Neural crest cell (in vitro differentiated cells): ENCODE results near the gene C4B. TPM values are rescaled to one million over a fixed set of nuclear protein-coding genes. Genes with fewer than 3 reads are reported as not detected.
"Not testable (repeated sequence)": the region's sequence is repeated elsewhere in the genome, so short reads cannot be mapped to it uniquely, and the experiment has no call there.

ENCODE experiments used
- DNase-seq: peaks from one replicate; pipeline ENCODE4 v3.0.0; 2021; ENCODE audit warnings: low read depth, mixed read lengths, low spot score
- H3K27ac Mint-ChIP-seq: one replicate; pipeline ENCODE4 v1.8.0; 2021; ENCODE audit warnings: mild to moderate bottlenecking, mixed read lengths; ENCODE audit not compliant: unreplicated experiment
- H3K27me3 Mint-ChIP-seq: 2 replicates; pipeline ENCODE4 v1.8.0; 2021; ENCODE audit warnings: low read depth, mild to moderate bottlenecking, mixed read lengths
- H3K36me3 Mint-ChIP-seq: 2 replicates; pipeline ENCODE4 v1.8.0; 2021; ENCODE audit warnings: low read depth, mild to moderate bottlenecking, mixed read lengths
- H3K4me1 Mint-ChIP-seq: 2 replicates; pipeline ENCODE4 v1.8.0; 2021; ENCODE audit warnings: mixed read lengths
- H3K4me3 Mint-ChIP-seq: one replicate; pipeline ENCODE4 v1.8.0; 2021; ENCODE audit warnings: mild to moderate bottlenecking, mixed read lengths
- H3K9me3 Mint-ChIP-seq: 2 replicates; pipeline ENCODE4 v1.8.0; 2021; ENCODE audit warnings: mixed read lengths
- CTCF ChIP-seq: fragments of 200-600 bp; sonication (generic); conservative IDR thresholded peaks from 2 replicates; pipeline ENCODE4 v1.5.0; 2021; ENCODE audit warnings: antibody characterized with exemption, mild to moderate bottlenecking
- total RNA-seq: library from RNA; stranded (reverse); gene quantifications from 2 replicates; pipeline ENCODE4 v1.2.1, GENCODE V29; 2021

The C4B gene
- total RNA-seq, 1 donor from 2014 or later: 5.3 TPM

DNA sequence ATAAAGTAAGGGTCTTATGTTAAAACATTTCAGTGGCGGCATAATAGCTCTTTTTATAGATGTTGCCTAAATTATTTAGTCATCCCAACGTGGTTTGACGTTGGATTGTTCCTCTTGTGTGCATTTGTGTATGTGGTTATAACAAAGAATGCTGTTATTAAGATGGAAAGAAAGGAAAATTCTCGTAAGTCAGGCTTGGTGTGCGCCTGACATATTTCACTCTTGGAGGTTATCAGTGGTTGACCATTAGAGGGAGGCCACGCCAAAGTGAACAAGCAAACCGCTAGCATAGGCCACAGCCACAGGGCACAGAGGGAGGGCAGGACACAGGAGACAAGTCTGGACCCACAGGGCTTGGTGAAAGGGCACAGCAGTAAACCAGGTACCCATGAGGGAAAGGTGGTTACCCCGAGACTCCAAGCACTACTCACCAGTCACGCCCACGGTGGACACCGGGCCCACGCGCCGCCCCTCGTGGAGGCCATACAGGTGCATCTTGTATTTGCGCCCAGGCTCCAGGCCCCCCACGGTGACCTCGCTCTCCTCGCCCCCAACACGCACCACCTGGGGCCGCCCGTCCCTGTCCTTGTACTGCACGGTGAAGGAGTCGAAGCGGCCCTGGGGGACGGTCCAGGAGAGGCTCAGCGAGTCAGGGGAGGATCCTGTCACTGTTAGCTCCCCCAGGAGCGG lies 46.5 kb downstream of the C4B start:
- Mint-ChIP-seq H3K27me3 (no peaks in the 10 kb centered on the region), H3K27ac (no peak overlapping the region), H3K4me1 (peaks cover 4% of the 10 kb centered on the region), H3K9me3 (no peaks in the 10 kb centered on the region), H3K36me3 (no peaks in the 10 kb centered on the region), H3K4me3 (no peak overlapping the region)
- no peak for TF ChIP-seq CTCF
- DNase-seq: no peak

DNA sequence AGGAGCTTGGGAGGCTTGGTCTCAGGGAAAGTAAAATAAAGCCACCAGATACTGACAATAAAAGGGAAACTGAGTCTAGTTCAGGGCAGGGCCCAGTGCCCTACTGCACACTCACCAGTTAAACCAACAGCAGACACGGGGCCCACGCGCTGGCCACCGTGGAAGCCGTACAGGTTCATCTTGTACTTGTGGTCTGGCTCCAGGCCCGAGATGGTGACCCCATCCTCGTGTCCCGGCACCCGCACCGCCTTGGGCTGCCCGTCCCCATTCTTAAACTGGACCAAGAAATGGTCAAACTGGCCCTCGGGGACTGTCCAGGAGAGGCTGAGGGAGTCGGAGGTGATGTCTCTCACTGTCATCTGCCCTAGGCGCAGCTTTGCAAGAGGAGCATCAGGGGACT lies 50.1 kb downstream of the C4B start:
- H3K27ac Mint-ChIP-seq: no peak overlapping the region
- H3K27me3 Mint-ChIP-seq: no peaks in the 10 kb centered on the region
- DNase-seq: no peak
- no peak overlapping the region for H3K4me3 Mint-ChIP-seq
- no peaks in the 10 kb centered on the region for H3K9me3 Mint-ChIP-seq
- no peaks in the 10 kb centered on the region for H3K36me3 Mint-ChIP-seq
- no peaks in the 10 kb centered on the region for H3K4me1 Mint-ChIP-seq
- TF ChIP-seq CTCF: no peak

GRCh38 chr6:32067521-32067920 lies 52.9 kb downstream of the C4B start:
- DNase-seq, H3K36me3 Mint-ChIP-seq, H3K27me3 Mint-ChIP-seq, H3K9me3 Mint-ChIP-seq, H3K4me1 Mint-ChIP-seq, H3K27ac Mint-ChIP-seq, H3K4me3 Mint-ChIP-seq: not testable (repeated sequence)

DNA sequence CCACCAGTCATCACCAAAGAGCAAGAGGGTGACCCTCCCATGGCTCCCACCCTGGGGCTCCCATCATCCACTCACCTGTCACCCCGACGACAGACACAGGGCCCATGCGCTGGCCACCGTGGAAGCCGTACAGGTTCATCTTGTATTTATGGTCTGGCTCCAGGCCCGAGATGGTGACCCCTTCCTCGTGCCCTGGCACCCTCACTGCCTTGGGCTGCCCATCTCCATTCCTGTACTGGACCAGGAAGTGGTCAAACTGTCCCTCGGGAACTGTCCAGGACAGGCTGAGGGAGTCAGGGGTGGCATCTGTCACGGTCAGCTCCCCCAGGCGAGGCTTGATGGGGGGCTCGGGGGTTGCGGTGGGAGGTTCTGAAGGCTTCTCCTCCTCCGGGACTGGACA lies 53.7 kb downstream of the C4B start:
- not testable (repeated sequence) for H3K27ac Mint-ChIP-seq, H3K36me3 Mint-ChIP-seq, DNase-seq, H3K4me3 Mint-ChIP-seq, H3K27me3 Mint-ChIP-seq, H3K4me1 Mint-ChIP-seq, H3K9me3 Mint-ChIP-seq

- Mint-ChIP-seq H3K4me3 (no peak overlapping the region), H3K27me3 (no peaks in the 10 kb centered on the region), H3K9me3 (no peaks in the 10 kb centered on the region), H3K27ac (peak overlapping the region; percentile 71), H3K4me1 (peaks cover 9% of the 10 kb centered on the region), H3K36me3 (no peaks in the 10 kb centered on the region)
- no peak for DNase-seq
- TF ChIP-seq CTCF: no peak
These were observed 54.3 kb downstream of the C4B start for GRCh38 chr6:32068867-32069266.

DNA sequence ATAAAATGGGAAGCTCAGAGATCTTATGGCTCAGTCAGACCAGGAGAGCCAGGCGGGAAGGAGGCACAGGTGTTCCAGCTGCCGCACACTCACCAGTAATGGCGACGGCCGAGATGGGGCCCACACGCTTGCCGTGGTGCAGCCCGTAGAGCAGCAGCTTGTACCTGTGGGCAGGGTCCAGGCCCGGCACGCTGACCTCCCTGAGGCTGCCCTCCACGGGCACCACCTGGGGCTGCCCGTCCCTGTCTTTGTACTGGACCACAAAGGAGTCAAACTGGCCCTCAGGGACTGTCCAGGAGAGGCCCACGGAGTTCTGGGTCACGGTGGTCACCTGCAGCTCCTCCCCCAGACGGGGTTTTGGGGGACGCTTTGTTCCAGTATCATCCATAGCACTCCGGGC lies 54.9 kb downstream of the C4B start:
- Mint-ChIP-seq H3K27me3 (no peaks in the 10 kb centered on the region), H3K36me3 (no peaks in the 10 kb centered on the region), H3K9me3 (no peaks in the 10 kb centered on the region), H3K4me1 (peaks cover 9% of the 10 kb centered on the region), H3K4me3 (no peak overlapping the region), H3K27ac (no peak overlapping the region)
- no peak for DNase-seq
- TF ChIP-seq CTCF: no peak
